Natural killer cell (primary cell): ENCODE results near the gene MYOF. TPM values are rescaled to one million over a fixed set of nuclear protein-coding genes. Genes with fewer than 3 reads are reported as not detected.

Experiments
- ATAC-seq, 3 donors: fragments of 150-1000 bp in 2 of 3; fragments of 200-7000 bp in 1 of 3; cut with Tn5 transposase; 1 replicate in 1 of 3; 2 replicates in 2 of 3; pipeline ENCODE4 v1.10.0; 2021; ENCODE audit warnings: mild to moderate bottlenecking in 2 of 3, moderate library complexity in 2 of 3
- DNase-seq, 2 donors: peaks; one replicate each; pipeline versions ENCODE4 v3.0.0 to v3.0.0-alpha.2; 2013 to 2021; ENCODE audit warnings: mixed read lengths in 1 of 2
- H3K27ac ChIP-seq: one replicate; pipeline ENCODE4 v1.5.1; 2013; ENCODE audit warnings: mild to moderate bottlenecking, low read length
- H3K27me3 ChIP-seq: one replicate; pipeline ENCODE4 v1.6.1; 2013; ENCODE audit warnings: low read length; ENCODE audit not compliant: control insufficient read depth, insufficient read depth
- H3K36me3 ChIP-seq: one replicate; pipeline ENCODE4 v1.6.1; 2013; ENCODE audit warnings: low read length; ENCODE audit not compliant: control insufficient read depth, insufficient read depth
- H3K4me1 ChIP-seq: one replicate; pipeline ENCODE4 v1.6.1; 2013; ENCODE audit warnings: low read length; ENCODE audit not compliant: control insufficient read depth, insufficient read depth
- H3K4me3 ChIP-seq: one replicate; pipeline ENCODE4 v1.5.1; 2013; ENCODE audit warnings: low read length
- H3K9me3 ChIP-seq: one replicate; pipeline ENCODE4 v1.6.1; 2013; ENCODE audit warnings: low read length; ENCODE audit not compliant: control insufficient read depth, insufficient read depth
- H3K27ac Mint-ChIP-seq, 2 donors: one replicate each; pipeline ENCODE4 v1.8.0; 2022; ENCODE audit warnings: mild to moderate bottlenecking in 2 of 2, mixed read lengths in 2 of 2, moderate library complexity in 1 of 2
- H3K27me3 Mint-ChIP-seq, 2 donors: one replicate each; pipeline ENCODE4 v1.8.0; 2022; ENCODE audit warnings: low read depth in 2 of 2, mixed read lengths in 2 of 2
- H3K36me3 Mint-ChIP-seq: one replicate; pipeline ENCODE4 v1.8.0; 2022; ENCODE audit warnings: mixed read lengths
- H3K4me1 Mint-ChIP-seq, 2 donors: one replicate each; pipeline ENCODE4 v1.8.0; 2022; ENCODE audit warnings: mixed read lengths in 2 of 2
- H3K4me3 Mint-ChIP-seq: one replicate; pipeline ENCODE4 v1.8.0; 2022; ENCODE audit warnings: mild to moderate bottlenecking, moderate library complexity, mixed read lengths
- H3K9me3 Mint-ChIP-seq, 2 donors: one replicate each; pipeline ENCODE4 v1.8.0; 2022; ENCODE audit warnings: mixed read lengths in 2 of 2
- WGBS: methylation state at CpG from one replicate; pipeline ENCODE4 v1.1.7; 2013; ENCODE audit warnings: missing lambda C conversion rate; ENCODE audit not compliant: insufficient coverage; 5-methylcytosine and 5-hydroxymethylcytosine counted together
- intact Hi-C: fragments of 100-400 bp; cut with micrococcal nuclease; formaldehyde crosslinking; loops from one replicate; pipeline ENCODE4 v1.14.2; 2022
- total RNA-seq, 4 donors: library from RNA; stranded (reverse); fragments of 120-200 nt in 1 of 4; gene quantifications; one replicate each; pipeline versions ENCODE4 v1.2.3 to v1.2.4, GENCODE V29; 2013 to 2022
- TF ChIP-seq, protein P1 (sequence below): fragments of 200-600 bp; IDR thresholded peaks from one replicate; pipeline ENCODE4 v1.8.0; 2022; ENCODE audit warnings: antibody characterized with exemption

Gene MYOF
- total RNA-seq, 3 donors from 2014 or later (not counting 1 experiment from before 2014, with no cell fraction given): 2.0 to 9.7 (median 2.9) TPM

DNA sequence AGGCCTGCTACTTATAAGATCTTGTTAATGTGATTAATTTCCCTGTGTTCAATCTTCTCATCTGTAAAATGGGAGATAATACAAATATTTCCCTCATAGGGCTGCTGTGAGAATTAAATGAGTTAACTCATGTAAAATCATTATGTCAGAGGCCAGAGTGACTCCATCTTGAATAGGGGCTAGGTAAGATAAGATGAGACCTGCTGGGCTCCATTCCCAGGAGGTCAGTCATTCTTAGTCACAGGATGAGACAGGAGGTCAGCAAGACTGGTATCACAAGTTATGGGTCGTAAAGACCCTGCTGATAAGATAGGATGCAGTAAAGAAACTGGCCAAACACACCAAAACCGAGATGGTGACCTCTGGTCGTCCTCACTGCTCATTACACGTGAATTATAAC is 207.7 kb downstream of the MYOF start:
- TF ChIP-seq, protein P1, sequence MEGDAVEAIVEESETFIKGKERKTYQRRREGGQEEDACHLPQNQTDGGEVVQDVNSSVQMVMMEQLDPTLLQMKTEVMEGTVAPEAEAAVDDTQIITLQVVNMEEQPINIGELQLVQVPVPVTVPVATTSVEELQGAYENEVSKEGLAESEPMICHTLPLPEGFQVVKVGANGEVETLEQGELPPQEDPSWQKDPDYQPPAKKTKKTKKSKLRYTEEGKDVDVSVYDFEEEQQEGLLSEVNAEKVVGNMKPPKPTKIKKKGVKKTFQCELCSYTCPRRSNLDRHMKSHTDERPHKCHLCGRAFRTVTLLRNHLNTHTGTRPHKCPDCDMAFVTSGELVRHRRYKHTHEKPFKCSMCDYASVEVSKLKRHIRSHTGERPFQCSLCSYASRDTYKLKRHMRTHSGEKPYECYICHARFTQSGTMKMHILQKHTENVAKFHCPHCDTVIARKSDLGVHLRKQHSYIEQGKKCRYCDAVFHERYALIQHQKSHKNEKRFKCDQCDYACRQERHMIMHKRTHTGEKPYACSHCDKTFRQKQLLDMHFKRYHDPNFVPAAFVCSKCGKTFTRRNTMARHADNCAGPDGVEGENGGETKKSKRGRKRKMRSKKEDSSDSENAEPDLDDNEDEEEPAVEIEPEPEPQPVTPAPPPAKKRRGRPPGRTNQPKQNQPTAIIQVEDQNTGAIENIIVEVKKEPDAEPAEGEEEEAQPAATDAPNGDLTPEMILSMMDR: no peak
- WGBS: 84% methylated on average over 4 of the region's 4 CpGs
- no peak overlapping the region for H3K27ac Mint-ChIP-seq

DNA sequence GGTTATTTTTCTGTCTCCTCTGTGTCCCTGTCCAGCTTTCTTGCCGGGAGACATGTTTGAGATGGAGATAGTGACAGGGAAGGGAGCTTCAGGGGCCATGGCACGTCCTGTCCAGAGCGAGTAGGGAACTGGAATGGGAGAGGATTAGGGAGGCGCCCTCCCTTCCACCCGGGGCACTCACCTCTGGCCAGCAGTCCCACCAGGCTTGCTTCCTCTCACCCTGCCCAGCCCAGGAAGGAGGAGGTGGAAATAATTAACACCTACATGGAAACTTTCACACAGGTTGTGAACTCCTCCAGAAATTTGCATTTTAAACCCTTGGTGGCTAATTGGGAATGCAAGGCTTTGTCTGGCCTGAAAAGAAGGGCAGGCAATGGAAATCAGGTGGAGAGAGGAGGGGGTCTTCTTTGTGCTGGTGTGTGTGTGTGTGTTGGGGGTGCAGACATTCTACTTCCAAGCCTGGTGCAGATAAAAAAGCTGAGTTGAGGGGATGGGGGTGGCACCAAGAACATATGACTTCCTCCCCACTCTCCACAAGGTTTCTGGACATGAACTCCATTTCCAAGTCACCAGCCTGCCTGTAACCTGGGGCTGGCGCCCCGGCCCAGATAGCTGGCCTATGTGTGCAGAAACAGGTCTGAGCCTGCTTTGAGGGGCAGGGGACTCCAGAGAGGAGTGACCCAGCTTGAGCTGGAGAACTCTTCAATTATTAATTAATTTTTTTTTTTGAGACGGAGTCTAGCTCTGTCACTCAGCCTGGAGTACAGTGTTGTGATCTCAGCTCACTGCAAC is 209.1 kb downstream of the MYOF start:
- peaks cover 0 to 5% of the 10 kb centered on the region in 2 donors for H3K4me1 Mint-ChIP-seq
- intact Hi-C loops: no loop called here
- H3K36me3 Mint-ChIP-seq: no peaks in the 10 kb centered on the region

More for the DNA sequence above, 207.7 kb downstream of the MYOF start:
- H3K4me1 ChIP-seq: no peaks in the 10 kb centered on the region
- ATAC-seq (no peak), DNase-seq (no peak)
- no peaks in the 10 kb centered on the region for H3K9me3 ChIP-seq
- intact Hi-C loops: no loop called here
- H3K4me3 ChIP-seq: no peak overlapping the region
- H3K27me3 ChIP-seq: no peaks in the 10 kb centered on the region
- H3K36me3 ChIP-seq: no peaks in the 10 kb centered on the region
- Mint-ChIP-seq H3K36me3 (no peaks in the 10 kb centered on the region), H3K4me1 (no peaks in the 10 kb centered on the region), H3K4me3 (no peak overlapping the region), H3K27me3 (no peaks in the 10 kb centered on the region), H3K9me3 (no peaks in the 10 kb centered on the region)
- H3K27ac ChIP-seq: no peak overlapping the region

DNA sequence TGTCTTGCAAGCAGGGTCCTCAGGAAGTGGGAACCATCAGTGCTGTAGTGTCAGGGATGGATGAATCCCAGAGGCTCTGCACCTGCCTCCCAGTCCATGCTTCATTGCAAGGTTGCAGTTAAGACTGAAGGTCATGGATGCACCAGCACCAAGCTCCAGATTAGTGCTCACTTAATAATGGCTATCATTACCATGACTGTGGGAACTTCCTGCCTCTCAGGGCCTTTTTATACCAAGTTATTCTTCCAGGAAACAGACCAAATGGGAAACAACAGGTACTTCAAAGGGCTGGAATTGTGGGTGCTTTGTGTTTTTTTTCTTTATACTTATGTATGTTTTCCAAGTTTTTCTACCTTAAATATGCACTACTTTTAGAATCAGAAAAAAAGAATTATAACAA is 210.8 kb downstream of the MYOF start:
- Histone ChIP-seq H3K27me3 (no peaks in the 10 kb centered on the region), H3K36me3 (no peaks in the 10 kb centered on the region), H3K9me3 (no peaks in the 10 kb centered on the region), H3K4me3 (no peak overlapping the region), H3K4me1 (no peaks in the 10 kb centered on the region), H3K27ac (no peak overlapping the region)
- DNase-seq: no peak
- Mint-ChIP-seq H3K27me3 (peaks cover 0 to 4% of the 10 kb centered on the region in 2 donors), H3K4me1 (peaks cover 0 to 5% of the 10 kb centered on the region in 2 donors), H3K27ac (no peak overlapping the region), H3K36me3 (no peaks in the 10 kb centered on the region), H3K9me3 (no peaks in the 10 kb centered on the region), H3K4me3 (no peak overlapping the region)
- TF ChIP-seq, protein P1: no peak
- intact Hi-C loops: no loop called here
- ATAC-seq: no peak

More for the DNA sequence above, 209.1 kb downstream of the MYOF start:
- Histone ChIP-seq H3K4me1 (no peaks in the 10 kb centered on the region), H3K4me3 (no peak overlapping the region), H3K9me3 (no peaks in the 10 kb centered on the region), H3K27me3 (no peaks in the 10 kb centered on the region), H3K36me3 (no peaks in the 10 kb centered on the region), H3K27ac (no peak overlapping the region)
- DNase-seq: no peak
- no peak for ATAC-seq
- no peaks in the 10 kb centered on the region for H3K9me3 Mint-ChIP-seq
- TF ChIP-seq, protein P1: no peak
- peaks cover 0 to 4% of the 10 kb centered on the region in 2 donors for H3K27me3 Mint-ChIP-seq
- no peak overlapping the region for H3K4me3 Mint-ChIP-seq
- no peak overlapping the region for H3K27ac Mint-ChIP-seq
- WGBS: 82% methylated on average over 7 of the region's 8 CpGs

DNA sequence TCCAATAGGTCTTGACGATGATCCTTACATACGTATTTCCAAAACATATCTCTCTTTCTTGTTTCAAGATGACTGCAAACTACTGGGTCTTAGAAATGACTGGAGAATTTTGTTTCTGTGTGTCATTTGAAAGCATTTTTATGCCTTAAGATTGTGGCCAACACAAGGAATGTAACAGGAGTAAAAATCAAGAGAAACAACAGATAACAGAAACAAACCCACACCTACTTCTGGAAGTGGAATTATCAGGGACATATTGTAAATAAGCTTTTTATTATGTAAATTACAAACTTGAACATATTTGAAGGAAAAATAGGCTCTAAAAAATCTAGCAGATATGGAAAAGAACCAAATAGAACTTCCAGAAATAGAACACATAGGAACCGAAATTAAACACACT is 212.9 kb downstream of the MYOF start:
- Histone ChIP-seq H3K27ac (no peak overlapping the region), H3K4me3 (no peak overlapping the region), H3K27me3 (no peaks in the 10 kb centered on the region), H3K4me1 (no peaks in the 10 kb centered on the region), H3K36me3 (no peaks in the 10 kb centered on the region), H3K9me3 (no peaks in the 10 kb centered on the region)
- H3K4me3 Mint-ChIP-seq: no peak overlapping the region
- H3K27me3 Mint-ChIP-seq: peaks cover 0 to 4% of the 10 kb centered on the region in 2 donors
- H3K4me1 Mint-ChIP-seq: peaks cover 0 to 5% of the 10 kb centered on the region in 2 donors
- H3K9me3 Mint-ChIP-seq: no peaks in the 10 kb centered on the region
- DNase-seq (no peak), ATAC-seq (no peak)
- TF ChIP-seq, protein P1: no peak
- no peaks in the 10 kb centered on the region for H3K36me3 Mint-ChIP-seq
- WGBS: 85% methylated on average over 2 of the region's 3 CpGs
- intact Hi-C loops: no loop called here
- H3K27ac Mint-ChIP-seq: no peak overlapping the region
